WERI-Rb-1 (cell line): ENCODE results near the gene AQP12B.
A peak's percentile ranks its signal among the peaks of the same experiment; 100 is the strongest.

ENCODE experiments used
- DNase-seq: peaks from one replicate; pipeline ENCODE4 v3.0.0-alpha.2; 2020
- H3K27ac ChIP-seq: fragments of 250-450 bp; sonication (Bioruptor Pico); 2 replicates; pipeline ENCODE4 v1.5.1; 2020; ENCODE audit warnings: mild to moderate bottlenecking, moderate library complexity
- H3K27me3 ChIP-seq: fragments of 250-450 bp; sonication (Bioruptor Pico); 2 replicates; pipeline ENCODE4 v1.5.1; 2021; ENCODE audit warnings: mild to moderate bottlenecking, low read depth, moderate library complexity; ENCODE audit not compliant: insufficient read depth, severe bottlenecking
- H3K36me3 ChIP-seq: fragments of 250-450 bp; sonication (Bioruptor Pico); 2 replicates; pipeline ENCODE4 v1.5.1; 2020; ENCODE audit warnings: mild to moderate bottlenecking, moderate library complexity
- H3K4me3 ChIP-seq: 2 replicates; pipeline ENCODE4 v1.5.1; 2011; ENCODE audit warnings: low read depth, mild to moderate bottlenecking, control low read depth, low read length
- H3K9me3 ChIP-seq: fragments of 250-450 bp; sonication (Bioruptor Pico); 2 replicates; pipeline ENCODE4 v1.5.1; 2021; ENCODE audit warnings: mild to moderate bottlenecking, moderate library complexity; ENCODE audit not compliant: severe bottlenecking
- TF ChIP-seq, protein P1 (sequence below): IDR thresholded peaks from 2 replicates; pipeline ENCODE4 v1.5.1; 2011; ENCODE audit warnings: low read depth, mild to moderate bottlenecking, control low read depth, inconsistent platforms, low read length

AQP12B gene

DNA sequence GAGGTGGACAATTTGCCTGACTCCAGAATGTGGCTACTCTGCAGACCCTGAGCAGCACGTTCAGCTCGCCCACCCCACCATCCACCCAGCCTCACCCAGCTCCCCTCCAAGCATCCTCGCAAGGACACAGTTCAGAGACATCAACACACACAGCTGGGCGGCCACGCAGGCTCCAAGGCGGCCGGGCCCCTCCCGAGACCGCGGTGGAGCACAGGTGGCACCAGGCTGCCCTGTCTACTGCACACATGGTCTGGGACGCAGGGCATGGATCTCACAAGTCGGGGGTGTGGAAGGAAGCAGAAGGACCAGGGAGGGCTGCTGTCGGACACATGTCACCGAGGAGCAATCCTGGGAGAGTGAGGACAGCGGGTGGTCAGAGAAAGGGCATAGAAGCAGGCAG lies 45.2 kb upstream of the AQP12B start:
- no peak for DNase-seq
- no peak overlapping the region for H3K4me3 ChIP-seq
- H3K36me3 ChIP-seq, result peaks cover 64% of the 10 kb centered on the region
- no peaks in the 10 kb centered on the region for H3K9me3 ChIP-seq
- TF ChIP-seq, protein P1, sequence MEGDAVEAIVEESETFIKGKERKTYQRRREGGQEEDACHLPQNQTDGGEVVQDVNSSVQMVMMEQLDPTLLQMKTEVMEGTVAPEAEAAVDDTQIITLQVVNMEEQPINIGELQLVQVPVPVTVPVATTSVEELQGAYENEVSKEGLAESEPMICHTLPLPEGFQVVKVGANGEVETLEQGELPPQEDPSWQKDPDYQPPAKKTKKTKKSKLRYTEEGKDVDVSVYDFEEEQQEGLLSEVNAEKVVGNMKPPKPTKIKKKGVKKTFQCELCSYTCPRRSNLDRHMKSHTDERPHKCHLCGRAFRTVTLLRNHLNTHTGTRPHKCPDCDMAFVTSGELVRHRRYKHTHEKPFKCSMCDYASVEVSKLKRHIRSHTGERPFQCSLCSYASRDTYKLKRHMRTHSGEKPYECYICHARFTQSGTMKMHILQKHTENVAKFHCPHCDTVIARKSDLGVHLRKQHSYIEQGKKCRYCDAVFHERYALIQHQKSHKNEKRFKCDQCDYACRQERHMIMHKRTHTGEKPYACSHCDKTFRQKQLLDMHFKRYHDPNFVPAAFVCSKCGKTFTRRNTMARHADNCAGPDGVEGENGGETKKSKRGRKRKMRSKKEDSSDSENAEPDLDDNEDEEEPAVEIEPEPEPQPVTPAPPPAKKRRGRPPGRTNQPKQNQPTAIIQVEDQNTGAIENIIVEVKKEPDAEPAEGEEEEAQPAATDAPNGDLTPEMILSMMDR, result no peak
- no peaks in the 10 kb centered on the region for H3K27me3 ChIP-seq
- peak overlapping the region; percentile 28; the same call in 1 of the 2 replicates for H3K27ac ChIP-seq

DNA sequence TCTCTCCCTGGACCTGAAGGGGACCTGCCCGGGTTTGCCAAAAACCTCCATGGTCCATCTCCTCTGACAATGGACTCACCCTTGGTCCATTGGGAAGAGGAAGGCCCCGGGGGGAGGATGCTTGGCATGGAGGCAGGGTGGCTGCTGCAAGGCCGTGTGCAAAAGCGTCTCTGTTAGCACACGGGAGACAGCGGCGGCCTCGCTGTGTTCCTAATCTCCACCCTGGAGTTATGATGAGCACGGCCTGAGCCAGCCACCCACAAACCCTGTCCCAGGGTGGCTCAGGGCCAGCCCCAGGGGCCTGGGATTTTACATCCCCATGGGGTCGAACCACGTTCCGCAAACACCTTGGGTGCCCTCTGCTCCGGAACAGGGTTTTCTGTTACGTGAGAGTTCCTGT lies 44.8 kb upstream of the AQP12B start:
- Histone ChIP-seq H3K27me3 (no peaks in the 10 kb centered on the region), H3K9me3 (no peaks in the 10 kb centered on the region), H3K4me3 (no peak overlapping the region), H3K27ac (no peak overlapping the region), H3K36me3 (peaks cover 69% of the 10 kb centered on the region)
- DNase-seq, result no peak
- TF ChIP-seq, protein P1, result no peak

DNA sequence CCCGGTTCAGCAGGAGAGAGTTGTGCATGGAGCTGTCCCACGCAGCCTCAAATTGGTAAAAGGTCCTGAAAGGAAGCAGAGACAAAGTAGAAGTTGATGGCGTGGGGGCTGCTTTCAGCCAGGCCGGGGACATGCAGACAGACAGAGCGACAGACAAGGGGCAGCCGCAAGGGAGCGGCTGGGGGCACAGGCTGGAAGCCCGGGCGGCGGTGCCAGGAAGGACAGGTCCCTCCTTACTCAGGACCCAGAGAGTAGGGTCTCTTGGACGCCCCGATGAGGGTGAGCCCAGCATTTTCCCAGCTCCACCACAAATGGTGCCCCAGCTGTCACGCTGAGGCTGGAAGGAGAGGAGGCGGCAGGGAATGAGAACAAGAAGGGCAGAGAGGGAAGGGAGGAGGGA lies 44.2 kb upstream of the AQP12B start:
- H3K27me3 ChIP-seq, result no peaks in the 10 kb centered on the region
- no peak overlapping the region for H3K4me3 ChIP-seq
- H3K27ac ChIP-seq, result 0 out of 2 replicates have a peak overlapping the region, but pooled peaks have one; percentile 6
- TF ChIP-seq, protein P1, result no peak
- DNase-seq, result no peak
- no peaks in the 10 kb centered on the region for H3K9me3 ChIP-seq
- H3K36me3 ChIP-seq, result peaks cover 75% of the 10 kb centered on the region

DNA sequence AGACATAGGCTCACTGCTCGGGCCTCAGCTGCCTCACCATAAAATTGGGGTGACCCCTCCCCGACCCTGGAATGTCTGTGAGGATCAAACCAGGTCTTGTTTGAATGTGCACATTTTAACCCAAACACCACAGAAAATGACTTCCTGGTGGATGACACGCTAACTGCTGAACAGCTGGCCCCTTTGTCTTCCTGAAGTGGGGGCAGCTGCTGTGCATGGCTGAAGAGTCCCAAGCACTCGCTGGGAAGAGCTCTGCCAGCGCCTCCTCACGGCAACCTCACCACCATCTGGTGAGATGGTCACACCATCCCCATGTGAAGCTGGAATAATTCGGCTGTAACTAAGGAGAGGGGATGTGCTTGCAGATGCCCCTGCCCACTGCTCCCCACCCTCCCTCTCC lies 43.0 kb upstream of the AQP12B start:
- TF ChIP-seq, protein P1, result no peak
- Histone ChIP-seq H3K36me3 (peaks cover 87% of the 10 kb centered on the region), H3K27ac (peak overlapping the region; percentile 26)

DNA sequence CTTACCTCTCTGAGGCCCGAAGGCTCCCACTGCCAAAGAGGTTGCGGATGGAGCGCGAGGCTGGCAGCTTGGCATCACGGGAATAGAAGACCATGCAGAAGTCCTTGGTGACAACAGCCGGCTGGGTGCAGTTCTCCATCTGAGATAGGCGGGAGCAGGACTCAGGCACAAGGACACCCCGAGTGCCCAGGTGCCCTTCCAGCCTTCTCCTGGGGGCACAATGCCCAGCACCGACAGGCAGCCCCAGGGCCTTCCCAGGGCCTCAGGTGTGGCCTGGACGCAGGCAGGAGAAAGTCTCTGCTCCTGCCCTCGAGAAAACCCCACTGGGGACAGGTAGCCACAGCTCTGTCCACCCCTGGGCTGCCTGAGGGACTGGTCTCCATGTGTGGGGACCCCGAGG lies 42.6 kb upstream of the AQP12B start:
- H3K4me3 ChIP-seq, result no peak overlapping the region
- H3K27ac ChIP-seq, result peak overlapping the region; percentile 26
- H3K36me3 ChIP-seq, result peaks cover 91% of the 10 kb centered on the region
- DNase-seq, result no peak
- H3K27me3 ChIP-seq, result no peaks in the 10 kb centered on the region
- no peaks in the 10 kb centered on the region for H3K9me3 ChIP-seq
- TF ChIP-seq, protein P1, result no peak

More for the DNA sequence above, 43.0 kb upstream of the AQP12B start:
- Histone ChIP-seq H3K27me3 (no peaks in the 10 kb centered on the region), H3K9me3 (no peaks in the 10 kb centered on the region), H3K4me3 (no peak overlapping the region)
- no peak for DNase-seq

DNA sequence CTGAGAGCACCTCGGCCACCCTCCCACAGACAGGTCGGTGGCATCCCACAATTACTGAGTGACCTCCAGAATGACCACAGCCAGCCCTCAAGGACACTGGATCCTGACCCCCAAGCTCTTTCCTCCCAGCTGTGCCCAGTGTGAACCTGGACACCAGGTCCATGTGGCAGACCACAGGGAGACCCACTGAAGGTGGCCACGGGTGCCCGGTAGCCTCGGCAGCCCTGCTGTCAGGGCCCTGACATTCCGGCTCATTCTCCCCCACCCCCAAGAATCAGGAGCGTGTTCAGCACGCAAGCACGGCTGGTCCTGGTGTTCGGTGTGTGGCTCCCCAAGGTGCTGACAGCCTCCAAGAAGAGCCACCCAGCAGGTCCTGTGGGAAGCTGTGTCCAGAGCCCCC lies 41.7 kb upstream of the AQP12B start:
- no peaks in the 10 kb centered on the region for H3K27me3 ChIP-seq
- no peak for DNase-seq
- H3K4me3 ChIP-seq, result no peak overlapping the region
- no peaks in the 10 kb centered on the region for H3K9me3 ChIP-seq
- H3K36me3 ChIP-seq, result peaks cover 96% of the 10 kb centered on the region
- H3K27ac ChIP-seq, result no peak overlapping the region
- TF ChIP-seq, protein P1, result no peak
